VCaP (cell line): Measurements from ENCODE around the gene USP20.

Experiments
- H3K27ac ChIP-seq: fragments of 450-650 bp; 2 replicates; pipeline ENCODE4 v1.5.1; 2017
- TF ChIP-seq, protein P1 (sequence below): fragments of 450-650 bp; conservative IDR thresholded peaks from 2 replicates; pipeline ENCODE4 v1.5.1; 2017; ENCODE audit warnings: mild to moderate bottlenecking, moderate library complexity

The USP20 gene

DNA sequence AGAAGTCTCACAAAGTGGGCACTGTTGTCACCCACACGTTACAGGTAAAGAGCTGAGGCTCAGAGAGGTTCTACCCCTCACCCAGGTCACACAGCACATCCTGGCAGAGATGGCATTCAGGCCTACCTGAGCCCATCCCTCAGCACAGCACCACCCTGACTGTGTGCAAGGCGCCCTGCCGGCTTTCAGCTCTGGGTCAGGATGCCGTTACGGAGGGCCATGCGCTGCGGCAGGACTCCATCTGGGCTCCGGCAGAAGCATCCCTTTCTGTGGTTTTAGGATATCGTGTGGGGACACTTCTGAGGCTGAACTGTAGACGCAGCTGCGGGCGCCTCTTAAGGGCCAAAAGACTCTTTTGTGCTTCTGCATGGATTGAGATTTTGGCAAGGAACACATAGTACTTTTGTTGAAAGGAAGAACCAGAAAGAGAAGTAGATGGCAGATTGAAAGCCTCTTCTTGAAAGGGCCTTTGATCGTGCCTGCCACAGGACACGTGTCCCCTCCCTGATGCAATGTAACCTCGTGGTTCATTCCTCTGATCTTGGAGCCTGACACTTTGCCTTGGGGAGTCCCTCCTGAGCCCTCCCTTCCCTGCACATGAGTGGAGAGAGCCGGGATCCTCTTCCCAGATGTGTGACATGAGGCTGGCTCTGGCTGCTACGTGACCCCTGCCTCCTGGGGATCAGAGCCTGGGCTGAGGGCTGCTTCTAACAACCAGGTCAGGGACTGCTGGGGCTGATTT, 31.3 kb downstream of the USP20 start:
- H3K27ac ChIP-seq: no peak overlapping the region
- TF ChIP-seq, protein P1, sequence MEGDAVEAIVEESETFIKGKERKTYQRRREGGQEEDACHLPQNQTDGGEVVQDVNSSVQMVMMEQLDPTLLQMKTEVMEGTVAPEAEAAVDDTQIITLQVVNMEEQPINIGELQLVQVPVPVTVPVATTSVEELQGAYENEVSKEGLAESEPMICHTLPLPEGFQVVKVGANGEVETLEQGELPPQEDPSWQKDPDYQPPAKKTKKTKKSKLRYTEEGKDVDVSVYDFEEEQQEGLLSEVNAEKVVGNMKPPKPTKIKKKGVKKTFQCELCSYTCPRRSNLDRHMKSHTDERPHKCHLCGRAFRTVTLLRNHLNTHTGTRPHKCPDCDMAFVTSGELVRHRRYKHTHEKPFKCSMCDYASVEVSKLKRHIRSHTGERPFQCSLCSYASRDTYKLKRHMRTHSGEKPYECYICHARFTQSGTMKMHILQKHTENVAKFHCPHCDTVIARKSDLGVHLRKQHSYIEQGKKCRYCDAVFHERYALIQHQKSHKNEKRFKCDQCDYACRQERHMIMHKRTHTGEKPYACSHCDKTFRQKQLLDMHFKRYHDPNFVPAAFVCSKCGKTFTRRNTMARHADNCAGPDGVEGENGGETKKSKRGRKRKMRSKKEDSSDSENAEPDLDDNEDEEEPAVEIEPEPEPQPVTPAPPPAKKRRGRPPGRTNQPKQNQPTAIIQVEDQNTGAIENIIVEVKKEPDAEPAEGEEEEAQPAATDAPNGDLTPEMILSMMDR: no peak

DNA sequence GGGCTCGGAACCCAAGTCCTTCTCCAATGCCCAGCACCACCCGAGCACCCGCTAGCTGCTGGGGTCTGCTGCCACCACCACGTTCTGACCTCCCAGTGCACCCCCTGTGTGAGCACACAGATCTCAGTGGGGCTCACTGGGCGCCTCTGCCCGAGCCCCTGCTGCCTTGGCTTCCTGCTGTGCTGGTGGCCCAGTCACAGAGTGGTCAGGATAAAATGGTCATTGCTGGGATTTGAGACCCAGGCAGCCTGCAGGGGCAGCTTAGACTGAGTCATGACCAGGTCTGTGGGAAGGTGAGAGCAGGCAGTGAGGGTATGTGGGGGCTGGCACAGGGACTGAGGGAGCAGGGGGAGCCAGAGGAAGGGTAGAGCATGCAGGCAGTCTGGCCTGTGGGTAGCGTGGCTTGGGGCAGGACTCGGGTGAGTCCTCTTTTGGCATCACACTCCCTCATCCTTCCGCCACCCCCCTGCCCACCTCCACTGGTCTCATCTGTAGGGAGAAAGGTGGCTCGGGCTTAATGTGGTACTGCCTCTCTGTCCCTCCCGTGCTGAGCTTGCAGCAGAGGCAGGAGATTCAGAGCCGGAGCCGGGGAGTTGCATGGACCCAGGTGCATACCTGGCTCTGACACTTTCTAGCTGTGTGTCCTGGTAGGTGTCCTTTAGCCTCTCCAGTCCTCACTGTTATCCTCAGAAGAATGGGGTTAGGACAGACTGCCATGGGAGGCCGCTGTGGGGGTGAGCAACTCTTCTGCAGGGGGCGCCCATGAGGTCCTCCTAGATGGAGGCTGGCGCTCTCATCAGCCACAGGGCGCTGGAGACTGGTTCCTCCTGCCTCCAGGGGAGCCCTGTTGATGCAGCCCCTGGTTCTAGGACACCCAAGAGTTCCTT, 32.1 kb downstream of the USP20 start:
- no peak overlapping the region for H3K27ac ChIP-seq
- TF ChIP-seq, protein P1: no peak

DNA sequence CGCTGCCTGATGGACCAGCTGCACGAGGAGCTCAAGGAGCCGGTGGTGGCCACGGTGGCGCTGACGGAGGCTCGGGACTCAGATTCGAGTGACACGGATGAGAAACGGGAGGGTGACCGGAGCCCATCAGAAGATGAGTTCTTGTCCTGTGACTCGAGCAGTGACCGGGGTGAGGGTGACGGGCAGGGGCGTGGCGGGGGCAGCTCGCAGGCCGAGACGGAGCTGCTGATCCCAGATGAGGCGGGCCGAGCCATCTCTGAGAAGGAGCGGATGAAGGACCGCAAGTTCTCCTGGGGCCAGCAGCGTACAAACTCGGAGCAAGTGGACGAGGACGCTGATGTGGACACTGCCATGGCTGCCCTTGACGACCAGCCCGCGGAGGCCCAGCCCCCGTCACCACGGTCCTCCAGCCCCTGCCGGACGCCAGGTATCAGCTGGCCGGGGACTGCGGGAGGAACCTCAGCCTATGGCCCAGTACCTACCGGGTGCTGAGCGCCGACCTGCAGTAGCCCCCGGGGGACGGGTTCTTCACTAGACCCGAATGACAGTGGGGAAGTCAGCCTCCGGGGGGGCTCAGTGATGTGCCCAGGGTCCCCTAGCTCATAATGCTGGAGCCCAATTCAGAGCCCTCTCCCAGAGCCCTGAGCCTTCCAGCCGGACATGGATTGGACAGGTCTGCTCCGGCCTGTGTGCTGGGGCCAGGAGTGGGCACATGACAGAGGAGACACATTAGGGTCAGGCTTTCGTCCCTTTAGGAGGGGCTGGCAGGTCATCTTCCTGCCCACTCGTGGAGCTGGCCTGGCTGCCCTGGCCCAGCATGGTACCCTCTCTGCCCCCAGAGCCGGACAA, 33.0 kb downstream of the USP20 start:
- TF ChIP-seq, protein P1: no peak
- H3K27ac ChIP-seq: no peak overlapping the region

DNA sequence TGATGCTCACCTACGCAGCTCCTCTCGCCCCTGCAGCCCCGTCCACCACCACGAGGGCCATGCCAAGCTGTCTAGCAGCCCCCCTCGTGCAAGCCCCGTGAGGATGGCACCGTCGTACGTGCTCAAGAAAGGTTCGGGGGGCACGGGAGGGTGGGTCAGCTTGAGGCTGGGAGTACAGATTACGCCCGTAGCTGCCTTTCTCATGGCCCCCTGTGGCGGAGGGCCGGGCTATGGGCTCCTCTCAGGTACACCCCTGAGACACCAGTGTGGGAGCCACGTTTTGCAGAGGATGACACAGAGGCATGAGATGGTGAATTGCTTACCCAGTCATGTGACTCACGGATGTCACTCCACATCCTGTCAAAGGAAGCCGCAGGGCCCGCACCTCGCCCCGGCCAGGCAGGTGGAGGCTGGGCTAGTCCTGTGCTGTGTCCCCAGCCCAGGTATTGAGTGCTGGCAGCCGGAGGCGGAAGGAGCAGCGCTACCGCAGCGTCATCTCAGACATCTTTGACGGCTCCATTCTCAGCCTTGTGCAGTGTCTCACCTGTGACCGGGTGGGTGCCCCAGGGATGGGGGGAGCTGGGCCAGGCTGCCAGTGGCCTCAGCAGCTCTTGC, 33.7 kb downstream of the USP20 start:
- TF ChIP-seq, protein P1: no peak
- H3K27ac ChIP-seq: no peak overlapping the region

DNA sequence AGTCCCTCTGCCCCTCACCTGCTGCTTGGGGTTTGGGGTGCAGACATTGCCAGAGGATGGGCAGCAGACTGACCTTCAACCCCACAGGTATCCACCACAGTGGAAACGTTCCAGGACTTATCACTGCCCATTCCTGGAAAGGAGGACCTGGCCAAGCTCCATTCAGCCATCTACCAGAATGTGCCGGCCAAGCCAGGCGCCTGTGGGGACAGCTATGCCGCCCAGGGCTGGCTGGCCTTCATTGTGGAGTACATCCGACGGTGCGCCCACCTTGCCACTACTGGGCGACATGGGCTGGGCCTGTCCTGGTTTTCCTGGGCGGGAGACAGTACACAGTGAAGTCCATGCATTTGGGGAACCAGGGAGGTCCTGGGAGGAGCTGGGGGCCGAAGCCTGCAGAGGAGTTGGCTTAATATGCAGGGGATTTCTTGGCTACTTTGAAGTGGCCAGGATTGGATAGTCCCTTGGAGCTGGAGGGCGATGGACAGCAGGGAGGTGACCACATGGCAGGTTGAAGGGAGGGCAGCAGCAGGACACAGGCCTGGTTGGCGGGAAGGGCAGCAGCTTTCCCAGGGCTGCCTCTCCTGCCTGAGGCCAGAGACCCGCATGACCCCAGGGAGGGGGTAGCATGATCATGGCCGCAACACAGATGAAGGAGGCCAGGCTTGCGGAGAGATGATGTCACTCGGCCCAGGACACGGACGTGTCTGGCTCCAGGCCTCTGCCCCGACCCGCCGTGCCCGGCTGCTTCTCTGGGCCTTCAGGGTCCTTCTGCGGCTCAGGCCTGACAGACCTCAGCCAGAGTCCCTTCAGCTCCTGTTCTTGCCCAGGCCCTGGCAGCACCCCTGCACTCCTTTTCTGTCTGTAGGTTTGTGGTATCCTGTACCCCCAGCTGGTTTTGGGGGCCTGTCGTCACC, 34.6 kb downstream of the USP20 start:
- TF ChIP-seq, protein P1: no peak
- H3K27ac ChIP-seq: no peak overlapping the region

DNA sequence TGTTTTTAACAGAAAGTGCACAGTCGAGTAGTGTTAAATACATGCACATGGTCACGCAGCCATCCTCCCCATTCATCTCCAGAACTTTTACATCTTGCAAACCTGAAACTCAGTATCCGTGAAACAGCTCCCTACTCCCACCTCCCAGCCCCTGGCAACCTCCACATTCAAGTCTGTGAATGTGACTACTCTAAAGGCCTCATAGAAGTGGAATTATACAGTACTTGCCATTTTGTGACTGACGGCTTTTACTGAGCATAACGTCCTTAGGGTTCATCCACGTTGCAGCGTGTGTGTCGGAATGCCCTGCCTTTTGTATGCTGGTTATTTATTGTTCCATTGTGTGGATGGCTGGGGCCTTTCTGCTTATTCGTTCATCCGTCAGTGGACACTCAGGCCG, 35.8 kb downstream of the USP20 start:
- no peak overlapping the region for H3K27ac ChIP-seq
- TF ChIP-seq, protein P1: no peak
